HG03097 (cell line): Measurements from ENCODE around the gene PCDHA9.
"Not testable (repeated sequence)": the region's sequence is repeated elsewhere in the genome, so short reads cannot be mapped to it uniquely, and the experiment has no call there.

Experiments
- ATAC-seq: cut with Tn5 transposase; IDR thresholded peaks from one replicate; pipeline ENCODE4 v1.9.1; 2021; ENCODE audit not compliant: unreplicated experiment, low FRiP score

The PCDHA9 gene, protein sequence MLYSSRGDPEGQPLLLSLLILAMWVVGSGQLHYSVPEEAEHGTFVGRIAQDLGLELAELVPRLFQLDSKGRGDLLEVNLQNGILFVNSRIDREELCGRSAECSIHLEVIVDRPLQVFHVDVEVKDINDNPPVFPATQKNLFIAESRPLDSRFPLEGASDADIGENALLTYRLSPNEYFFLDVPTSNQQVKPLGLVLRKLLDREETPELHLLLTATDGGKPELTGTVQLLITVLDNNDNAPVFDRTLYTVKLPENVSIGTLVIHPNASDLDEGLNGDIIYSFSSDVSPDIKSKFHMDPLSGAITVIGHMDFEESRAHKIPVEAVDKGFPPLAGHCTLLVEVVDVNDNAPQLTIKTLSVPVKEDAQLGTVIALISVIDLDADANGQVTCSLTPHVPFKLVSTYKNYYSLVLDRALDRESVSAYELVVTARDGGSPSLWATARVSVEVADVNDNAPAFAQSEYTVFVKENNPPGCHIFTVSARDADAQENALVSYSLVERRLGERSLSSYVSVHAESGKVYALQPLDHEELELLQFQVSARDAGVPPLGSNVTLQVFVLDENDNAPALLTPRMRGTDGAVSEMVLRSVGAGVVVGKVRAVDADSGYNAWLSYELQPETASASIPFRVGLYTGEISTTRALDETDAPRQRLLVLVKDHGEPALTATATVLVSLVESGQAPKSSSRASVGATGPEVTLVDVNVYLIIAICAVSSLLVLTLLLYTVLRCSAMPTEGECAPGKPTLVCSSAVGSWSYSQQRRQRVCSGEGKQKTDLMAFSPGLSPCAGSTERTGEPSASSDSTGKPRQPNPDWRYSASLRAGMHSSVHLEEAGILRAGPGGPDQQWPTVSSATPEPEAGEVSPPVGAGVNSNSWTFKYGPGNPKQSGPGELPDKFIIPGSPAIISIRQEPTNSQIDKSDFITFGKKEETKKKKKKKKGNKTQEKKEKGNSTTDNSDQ

DNA sequence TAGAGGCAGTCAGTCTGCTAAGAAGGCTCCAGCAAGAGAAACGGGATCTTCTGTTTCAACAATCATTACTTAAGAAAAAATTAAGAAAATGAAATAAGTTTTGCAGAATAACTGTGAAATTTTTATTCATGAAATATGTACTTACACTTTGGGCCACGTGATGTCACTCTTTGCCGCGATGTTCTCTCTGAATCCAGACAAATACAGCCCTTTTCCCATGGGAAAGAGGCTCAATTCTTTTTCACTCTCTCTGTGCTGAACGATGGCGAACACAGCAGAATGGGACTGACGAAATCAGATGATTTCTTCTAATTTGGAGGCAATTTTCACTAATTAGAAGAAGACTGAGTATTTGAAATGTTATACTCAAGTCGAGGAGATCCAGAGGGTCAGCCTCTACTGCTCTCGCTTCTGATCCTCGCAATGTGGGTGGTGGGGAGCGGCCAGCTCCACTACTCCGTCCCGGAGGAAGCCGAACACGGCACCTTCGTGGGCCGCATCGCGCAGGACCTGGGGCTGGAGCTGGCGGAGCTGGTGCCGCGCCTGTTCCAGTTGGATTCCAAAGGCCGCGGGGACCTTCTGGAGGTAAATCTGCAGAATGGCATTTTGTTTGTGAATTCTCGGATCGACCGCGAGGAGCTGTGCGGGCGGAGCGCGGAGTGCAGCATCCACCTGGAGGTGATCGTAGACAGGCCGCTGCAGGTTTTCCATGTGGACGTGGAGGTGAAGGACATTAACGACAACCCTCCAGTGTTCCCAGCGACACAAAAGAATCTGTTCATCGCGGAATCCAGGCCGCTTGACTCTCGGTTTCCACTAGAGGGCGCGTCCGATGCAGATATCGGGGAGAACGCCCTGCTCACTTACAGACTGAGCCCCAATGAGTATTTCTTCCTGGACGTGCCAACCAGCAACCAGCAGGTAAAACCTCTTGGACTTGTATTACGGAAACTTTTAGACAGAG lies at the start of gene PCDHA9:
TSS of gene PCDHA9 (plus strand) at position 244 of the 964 bp plus-strand sequence. CDS start at position 358, 114 bp downstream.
- not testable (repeated sequence) for ATAC-seq

DNA sequence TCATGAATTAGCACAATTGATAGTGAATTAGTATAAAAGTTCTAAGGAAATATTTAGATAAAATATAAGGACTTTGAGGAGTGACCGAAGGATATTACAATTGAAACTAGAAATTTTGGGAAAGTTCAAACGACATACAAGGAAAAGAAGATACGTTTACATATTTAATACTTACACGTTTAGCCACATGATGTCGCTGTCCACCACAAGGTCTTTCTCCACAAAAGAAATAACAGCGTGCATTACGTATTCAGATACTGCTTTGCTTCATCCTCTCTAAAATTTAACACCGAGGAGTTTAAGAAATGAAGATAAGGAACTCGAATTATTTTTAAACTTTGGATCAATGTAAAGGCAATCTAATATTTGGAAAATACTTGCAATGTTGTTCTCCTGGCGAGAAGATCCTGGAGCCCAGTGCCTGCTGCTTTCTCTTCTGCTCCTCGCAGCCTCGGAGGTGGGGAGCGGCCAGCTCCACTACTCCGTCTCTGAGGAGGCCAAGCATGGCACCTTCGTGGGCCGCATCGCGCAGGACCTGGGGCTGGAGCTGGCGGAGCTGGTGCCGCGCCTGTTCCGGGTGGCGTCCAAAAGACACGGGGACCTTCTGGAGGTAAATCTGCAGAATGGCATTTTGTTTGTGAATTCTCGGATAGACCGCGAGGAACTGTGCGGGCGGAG lies 47.2 kb upstream of the PCDHA9 start, which contains the start of gene PCDHA3:
TSS of gene PCDHA3 (plus strand) at position 242 of the 678 bp plus-strand sequence.
- ATAC-seq, result no peak

DNA sequence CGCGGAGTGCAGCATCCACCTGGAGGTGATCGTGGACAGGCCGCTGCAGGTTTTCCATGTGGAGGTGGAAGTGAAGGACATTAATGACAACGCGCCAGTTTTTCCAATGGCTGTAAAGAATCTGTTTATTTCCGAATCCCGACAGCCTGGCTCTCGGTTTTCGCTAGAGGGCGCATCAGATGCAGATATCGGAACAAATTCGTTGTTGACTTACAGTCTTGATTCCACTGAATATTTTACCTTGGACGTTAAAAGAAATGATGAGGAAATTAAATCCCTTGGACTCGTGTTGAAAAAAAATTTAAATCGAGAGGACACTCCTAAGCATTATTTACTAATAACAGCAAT lies 46.7 kb upstream of the PCDHA9 start:
- ATAC-seq, result no peak

DNA sequence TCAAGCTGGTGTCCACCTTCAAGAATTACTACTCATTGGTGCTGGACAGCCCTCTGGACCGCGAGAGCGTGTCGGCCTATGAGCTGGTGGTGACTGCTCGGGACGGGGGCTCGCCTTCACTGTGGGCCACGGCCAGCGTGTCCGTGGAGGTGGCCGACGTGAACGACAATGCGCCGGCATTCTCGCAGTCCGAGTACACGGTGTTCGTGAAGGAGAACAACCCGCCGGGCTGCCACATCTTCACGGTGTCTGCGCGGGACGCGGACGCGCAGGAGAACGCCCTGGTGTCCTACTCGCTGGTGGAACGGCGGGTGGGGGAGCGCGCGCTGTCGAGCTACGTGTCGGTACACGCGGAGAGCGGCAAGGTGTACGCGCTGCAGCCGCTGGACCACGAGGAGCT lies 45.8 kb upstream of the PCDHA9 start:
- not testable (repeated sequence) for ATAC-seq

DNA sequence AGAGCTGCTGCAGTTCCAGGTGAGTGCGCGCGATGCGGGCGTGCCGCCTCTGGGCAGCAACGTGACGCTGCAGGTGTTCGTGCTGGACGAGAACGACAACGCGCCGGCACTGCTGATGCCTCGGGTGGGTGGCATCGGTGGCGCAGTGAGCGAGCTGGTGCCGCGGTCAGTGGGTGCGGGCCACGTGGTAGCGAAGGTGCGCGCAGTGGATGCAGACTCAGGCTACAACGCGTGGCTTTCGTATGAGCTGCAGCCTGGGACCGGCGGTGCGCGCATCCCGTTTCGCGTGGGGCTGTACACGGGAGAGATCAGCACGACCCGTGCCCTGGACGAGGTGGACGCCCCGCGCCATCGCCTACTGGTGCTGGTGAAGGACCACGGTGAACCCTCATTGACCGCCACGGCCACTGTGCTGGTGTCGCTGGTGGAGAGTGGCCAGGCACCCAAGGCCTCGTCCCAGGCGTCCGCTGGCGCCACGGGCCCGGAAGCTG lies 45.4 kb upstream of the PCDHA9 start:
- ATAC-seq, result no peak

DNA sequence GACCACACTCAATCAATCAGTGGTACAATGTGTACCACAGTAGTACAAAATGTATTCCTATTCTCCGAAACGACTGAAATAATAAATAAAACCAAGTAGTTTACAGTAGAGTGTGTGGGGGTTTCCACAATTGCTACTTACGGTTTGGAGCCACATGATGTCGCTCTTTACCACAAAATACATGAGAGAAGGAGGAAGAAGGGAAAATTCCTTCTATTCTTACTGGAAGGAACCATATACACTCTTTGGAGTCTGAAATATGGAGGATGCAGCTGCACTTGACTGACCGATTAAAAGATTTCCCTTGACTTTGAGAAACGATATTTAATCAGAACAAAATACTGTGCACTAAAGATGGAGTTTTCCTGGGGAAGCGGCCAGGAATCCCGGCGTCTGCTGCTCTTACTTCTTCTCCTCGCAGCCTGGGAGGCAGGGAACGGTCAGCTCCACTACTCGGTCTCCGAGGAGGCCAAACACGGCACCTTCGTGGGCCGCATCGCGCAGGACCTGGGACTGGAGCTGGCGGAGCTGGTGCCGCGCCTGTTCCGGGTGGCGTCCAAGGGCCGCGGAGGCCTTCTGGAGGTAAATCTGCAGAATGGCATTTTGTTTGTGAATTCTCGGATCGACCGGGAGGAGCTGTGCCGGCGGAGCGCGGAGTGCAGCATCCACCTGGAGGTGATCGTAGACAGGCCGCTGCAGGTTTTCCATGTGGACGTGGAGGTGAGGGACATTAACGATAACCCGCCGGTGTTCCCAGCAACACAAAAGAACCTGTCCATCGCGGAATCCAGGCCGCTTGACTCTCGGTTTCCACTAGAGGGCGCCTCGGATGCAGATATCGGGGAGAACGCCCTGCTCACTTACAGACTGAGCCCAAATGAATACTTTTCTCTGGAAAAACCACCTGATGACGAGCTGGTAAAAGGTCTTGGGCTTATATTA lies 41.1 kb upstream of the PCDHA9 start, which contains the start of gene PCDHA4:
TSS of gene PCDHA4 (plus strand) at position 235 of the 942 bp plus-strand sequence.
- no peak for ATAC-seq

DNA sequence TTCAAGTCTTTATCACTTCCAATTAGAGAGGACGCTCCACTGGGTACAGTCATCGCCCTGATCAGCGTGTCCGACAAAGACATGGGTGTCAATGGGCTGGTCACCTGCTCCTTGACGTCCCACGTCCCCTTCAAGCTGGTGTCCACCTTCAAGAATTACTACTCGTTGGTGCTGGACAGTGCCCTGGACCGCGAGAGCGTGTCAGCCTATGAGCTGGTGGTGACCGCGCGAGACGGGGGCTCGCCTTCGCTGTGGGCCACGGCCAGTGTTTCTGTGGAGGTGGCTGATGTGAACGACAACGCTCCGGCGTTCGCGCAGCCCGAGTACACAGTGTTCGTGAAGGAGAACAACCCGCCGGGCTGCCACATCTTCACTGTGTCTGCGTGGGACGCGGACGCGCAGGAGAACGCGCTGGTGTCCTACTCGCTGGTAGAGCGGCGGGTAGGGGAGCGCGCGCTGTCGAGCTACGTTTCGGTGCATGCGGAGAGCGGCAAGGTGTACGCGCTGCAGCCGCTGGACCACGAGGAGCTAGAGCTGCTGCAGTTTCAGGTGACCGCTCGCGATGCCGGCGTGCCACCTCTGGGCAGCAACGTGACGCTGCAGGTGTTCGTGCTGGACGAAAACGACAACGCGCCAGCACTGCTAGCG lies 39.8 kb upstream of the PCDHA9 start:
- ATAC-seq, result not testable (repeated sequence)

DNA sequence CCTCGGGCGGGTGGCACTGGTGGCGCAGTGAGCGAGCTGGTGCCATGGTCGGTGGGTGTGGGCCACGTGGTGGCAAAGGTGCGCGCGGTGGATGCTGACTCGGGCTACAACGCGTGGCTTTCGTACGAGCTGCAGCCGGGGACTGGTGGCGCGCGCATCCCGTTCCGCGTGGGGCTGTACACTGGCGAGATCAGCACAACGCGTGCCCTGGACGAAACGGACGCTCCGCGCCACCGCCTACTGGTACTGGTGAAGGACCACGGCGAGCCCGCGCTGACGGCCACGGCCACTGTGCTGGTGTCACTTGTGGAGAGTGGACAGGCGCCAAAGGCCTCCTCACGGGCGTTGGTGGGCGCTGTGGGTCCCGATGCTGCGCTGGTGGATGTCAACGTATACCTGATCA lies 39.3 kb upstream of the PCDHA9 start:
- no peak for ATAC-seq

DNA sequence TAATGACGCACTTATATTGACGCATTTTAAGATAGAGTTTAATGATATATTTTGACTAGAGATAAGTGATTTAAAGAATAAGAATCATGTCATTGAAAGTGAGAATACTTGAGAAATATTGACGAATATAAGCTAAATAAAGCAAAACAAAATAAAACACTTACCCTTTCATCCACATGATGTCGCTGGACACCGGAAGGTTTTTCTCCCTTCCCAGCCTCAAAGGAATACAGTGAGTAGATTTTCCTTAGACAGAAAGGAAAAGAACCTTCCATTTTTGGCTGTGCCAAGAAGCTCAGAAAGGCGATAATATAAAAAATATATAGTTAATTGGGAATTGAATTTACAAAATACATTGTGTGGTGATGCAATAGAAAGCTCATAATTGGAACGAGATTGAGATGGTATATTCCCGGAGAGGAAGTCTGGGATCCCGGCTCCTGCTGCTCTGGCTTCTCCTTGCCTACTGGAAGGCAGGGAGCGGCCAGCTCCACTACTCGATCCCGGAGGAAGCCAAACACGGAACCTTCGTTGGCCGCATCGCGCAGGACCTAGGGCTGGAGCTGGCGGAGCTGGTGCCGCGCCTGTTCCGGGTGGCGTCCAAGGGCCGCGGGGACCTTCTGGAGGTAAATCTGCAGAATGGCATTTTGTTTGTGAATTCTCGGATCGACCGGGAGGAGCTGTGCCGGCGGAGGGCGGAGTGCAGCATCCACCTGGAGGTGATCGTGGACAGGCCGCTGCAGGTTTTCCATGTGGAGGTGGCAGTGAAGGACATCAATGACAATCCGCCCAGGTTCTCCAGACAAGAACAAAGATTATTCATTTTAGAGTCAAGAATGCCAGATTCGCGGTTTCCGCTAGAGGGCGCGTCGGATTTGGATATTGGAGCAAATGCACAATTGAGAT lies 26.6 kb upstream of the PCDHA9 start, which contains the start of gene PCDHA5:
TSS of gene PCDHA5 (plus strand) at position 239 of the 906 bp plus-strand sequence.
- no peak for ATAC-seq

DNA sequence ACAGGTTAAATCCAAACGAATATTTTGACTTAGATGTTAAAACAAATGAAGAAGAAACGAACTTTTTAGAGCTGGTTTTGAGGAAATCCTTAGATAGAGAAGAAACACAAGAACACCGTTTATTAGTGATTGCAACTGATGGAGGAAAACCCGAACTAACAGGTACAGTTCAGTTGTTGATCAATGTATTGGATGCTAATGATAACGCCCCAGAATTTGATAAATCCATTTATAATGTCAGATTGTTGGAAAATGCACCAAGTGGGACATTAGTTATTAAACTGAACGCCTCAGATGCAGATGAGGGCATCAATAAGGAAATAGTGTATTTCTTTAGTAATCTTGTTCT lies 25.9 kb upstream of the PCDHA9 start:
- no peak for ATAC-seq

DNA sequence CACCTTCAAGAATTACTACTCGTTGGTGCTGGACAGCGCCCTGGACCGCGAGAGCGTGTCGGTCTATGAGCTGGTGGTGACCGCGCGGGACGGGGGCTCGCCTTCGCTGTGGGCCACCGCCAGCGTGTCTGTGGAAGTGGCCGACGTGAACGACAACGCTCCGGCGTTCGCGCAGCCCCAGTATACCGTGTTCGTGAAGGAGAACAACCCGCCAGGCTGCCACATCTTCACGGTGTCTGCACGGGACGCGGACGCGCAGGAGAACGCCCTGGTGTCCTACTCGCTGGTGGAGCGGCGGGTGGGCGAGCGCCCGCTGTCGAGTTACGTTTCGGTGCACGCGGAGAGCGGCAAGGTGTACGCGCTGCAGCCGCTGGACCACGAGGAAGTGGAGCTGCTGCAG lies 25.2 kb upstream of the PCDHA9 start:
- not testable (repeated sequence) for ATAC-seq

DNA sequence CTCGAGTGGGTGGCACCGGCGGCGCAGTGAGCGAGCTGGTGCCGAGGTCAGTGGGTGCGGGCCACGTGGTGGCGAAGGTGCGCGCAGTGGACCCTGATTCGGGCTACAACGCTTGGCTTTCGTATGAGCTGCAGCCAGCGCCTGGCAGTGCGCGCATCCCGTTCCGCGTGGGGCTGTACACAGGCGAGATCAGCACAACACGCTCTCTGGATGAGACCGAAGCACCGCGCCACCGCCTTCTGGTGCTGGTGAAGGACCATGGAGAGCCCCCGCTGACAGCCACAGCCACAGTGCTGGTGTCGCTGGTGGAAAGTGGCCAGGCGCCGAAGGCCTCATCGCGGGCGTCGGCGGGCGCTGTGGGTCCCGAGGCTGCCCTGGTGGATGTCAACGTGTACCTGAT lies 24.7 kb upstream of the PCDHA9 start:
- no peak for ATAC-seq

DNA sequence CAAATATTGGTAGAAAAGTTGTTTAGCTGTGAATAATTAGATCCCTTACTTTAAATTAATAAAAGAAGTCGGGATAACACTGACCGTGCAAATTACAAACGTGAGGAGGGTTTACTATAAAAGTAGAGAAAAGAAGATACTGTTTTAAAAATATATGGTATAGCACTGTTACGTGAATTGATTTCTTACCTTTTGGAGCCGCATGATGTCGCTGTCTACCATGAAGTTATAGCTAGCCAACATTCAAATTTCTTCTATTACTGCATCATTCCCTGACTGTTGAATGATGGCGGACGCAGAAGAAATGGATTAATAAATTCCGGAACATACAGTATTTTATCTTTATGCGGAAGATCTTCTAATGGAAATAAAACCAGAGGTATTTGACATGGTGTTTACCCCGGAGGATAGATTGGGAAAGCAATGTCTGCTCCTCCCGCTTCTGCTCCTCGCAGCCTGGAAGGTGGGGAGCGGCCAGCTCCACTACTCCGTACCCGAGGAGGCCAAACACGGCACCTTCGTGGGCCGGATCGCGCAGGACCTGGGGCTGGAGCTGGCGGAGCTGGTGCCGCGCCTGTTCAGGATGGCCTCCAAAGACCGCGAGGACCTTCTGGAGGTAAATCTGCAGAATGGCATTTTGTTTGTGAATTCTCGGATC lies 20.3 kb upstream of the PCDHA9 start, which contains the start of gene PCDHA6:
TSS of gene PCDHA6 (plus strand) at position 257 of the 658 bp plus-strand sequence. CDS start at position 389, 132 bp downstream.
- no peak for ATAC-seq

DNA sequence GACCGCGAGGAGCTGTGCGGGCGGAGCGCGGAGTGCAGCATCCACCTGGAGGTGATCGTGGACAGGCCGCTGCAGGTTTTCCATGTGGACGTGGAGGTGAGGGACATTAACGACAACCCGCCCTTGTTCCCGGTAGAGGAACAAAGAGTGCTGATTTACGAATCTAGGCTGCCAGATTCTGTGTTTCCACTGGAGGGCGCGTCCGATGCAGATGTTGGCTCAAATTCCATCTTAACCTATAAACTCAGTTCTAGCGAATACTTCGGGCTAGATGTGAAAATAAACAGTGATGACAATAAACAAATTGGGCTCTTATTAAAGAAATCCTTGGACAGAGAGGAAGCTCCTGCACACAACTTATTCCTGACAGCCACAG lies 19.8 kb upstream of the PCDHA9 start:
- no peak for ATAC-seq

DNA sequence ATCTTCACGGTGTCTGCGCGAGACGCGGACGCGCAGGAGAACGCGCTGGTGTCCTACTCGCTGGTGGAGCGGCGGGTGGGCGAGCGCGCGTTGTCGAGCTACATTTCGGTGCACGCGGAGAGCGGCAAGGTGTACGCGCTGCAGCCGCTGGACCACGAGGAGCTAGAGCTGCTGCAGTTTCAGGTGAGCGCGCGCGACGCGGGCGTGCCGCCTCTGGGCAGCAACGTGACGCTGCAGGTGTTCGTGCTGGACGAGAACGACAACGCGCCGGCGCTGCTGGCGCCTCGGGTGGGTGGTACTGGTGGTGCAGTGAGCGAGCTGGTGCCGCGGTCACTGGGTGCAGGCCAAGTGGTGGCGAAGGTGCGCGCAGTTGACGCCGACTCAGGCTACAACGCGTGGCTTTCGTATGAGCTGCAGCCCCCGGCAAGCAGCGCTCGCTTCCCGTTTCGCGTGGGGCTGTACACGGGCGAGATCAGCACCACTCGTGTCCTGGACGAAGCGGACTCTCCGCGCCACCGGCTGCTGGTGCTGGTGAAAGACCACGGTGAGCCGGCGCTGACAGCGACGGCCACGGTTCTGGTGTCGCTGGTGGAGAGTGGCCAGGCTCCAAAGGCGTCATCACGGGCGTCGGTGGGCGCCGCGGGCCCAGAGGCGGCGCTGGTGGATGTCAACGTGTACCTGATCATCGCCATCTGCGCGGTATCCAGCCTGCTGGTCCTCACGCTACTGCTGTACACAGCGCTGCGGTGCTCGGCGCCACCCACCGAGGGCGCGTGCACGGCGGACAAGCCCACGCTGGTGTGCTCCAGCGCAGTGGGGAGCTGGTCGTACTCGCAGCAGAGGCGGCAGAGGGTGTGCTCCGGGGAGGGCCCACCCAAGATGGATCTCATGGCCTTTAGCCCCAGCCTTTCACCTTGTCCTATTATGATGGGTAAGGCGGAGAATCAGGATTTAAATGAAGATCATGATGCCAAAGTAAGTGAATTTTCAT lies 18.4 kb upstream of the PCDHA9 start:
- not testable (repeated sequence) for ATAC-seq
